Spleen (tissue), 11 donors: Measurements from ENCODE around the gene MYH14. TPM values are rescaled to one million over a fixed set of nuclear protein-coding genes. Genes with fewer than 3 reads are reported as not detected.

Experiments used
- DNase-seq: peaks from one replicate; pipeline ENCODE4 v3.0.0-alpha.2; 2020
- H3K27ac ChIP-seq, 8 donors: fragments of 200-600 bp; sonication (generic) in 7 of 8; 1 replicate in 4 of 8; 2 replicates in 4 of 8; pipeline versions ENCODE4 v1.5.0 to v1.8.0; 2016 to 2021; ENCODE audit warnings: inconsistent platforms in 4 of 8, mild to moderate bottlenecking in 4 of 8, moderate library complexity in 1 of 8
- H3K27me3 ChIP-seq, 7 donors: fragments of 200-600 bp; sonication (generic) in 6 of 7; replicated peaks in 1 of 7; 1 replicate in 4 of 7; 2 replicates in 3 of 7; pipeline versions ENCODE4 v1.5.0 to v1.8.0; 2016 to 2021; ENCODE audit warnings: inconsistent platforms in 3 of 7, mild to moderate bottlenecking in 1 of 7
- H3K36me3 ChIP-seq, 6 donors: fragments of 200-600 bp; sonication (generic) in 5 of 6; 1 replicate in 4 of 6; 2 replicates in 2 of 6; pipeline versions ENCODE4 v1.5.0 to v1.8.0; 2016 to 2021; ENCODE audit warnings: inconsistent platforms in 2 of 6
- H3K4me1 ChIP-seq, 6 donors: fragments of 200-600 bp; sonication (generic) in 5 of 6; 1 replicate in 3 of 6; 2 replicates in 3 of 6; pipeline versions ENCODE4 v1.5.0 to v1.8.0; 2016 to 2021; ENCODE audit warnings: inconsistent platforms in 3 of 6
- H3K4me3 ChIP-seq, 8 donors: fragments of 200-600 bp; sonication (generic) in 7 of 8; 1 replicate in 4 of 8; 2 replicates in 4 of 8; pipeline versions ENCODE4 v1.5.0 to v1.8.0; 2016 to 2021; ENCODE audit warnings: inconsistent platforms in 4 of 8, mild to moderate bottlenecking in 4 of 8, moderate library complexity in 2 of 8
- H3K9me3 ChIP-seq, 8 donors: fragments of 200-600 bp; sonication (generic) in 7 of 8; 1 replicate in 4 of 8; 2 replicates in 4 of 8; pipeline versions ENCODE4 v1.5.0 to v1.8.0; 2016 to 2021; ENCODE audit warnings: inconsistent platforms in 4 of 8
- POLR2A ChIP-seq, 3 donors: fragments of 450-650 bp; IDR thresholded peaks; one replicate each; pipeline ENCODE4 v1.5.1; 2017; ENCODE audit warnings: antibody characterized with exemption in 3 of 3, mild to moderate bottlenecking in 1 of 3
- POLR2AphosphoS5 ChIP-seq, 3 donors: sonication (generic); formaldehyde crosslinking; IDR thresholded peaks; one replicate each; pipeline ENCODE4 v1.5.1; 2017; ENCODE audit warnings: antibody characterized with exemption in 3 of 3
- WGBS, 5 donors: extraction: QIAGEN DNeasy Blood & Tissue Kit in 3 of 5; methylation state at CpG; one replicate each; pipeline versions ENCODE4 v1.1.5 to v1.1.7; 2013 to 2018; 5-methylcytosine and 5-hydroxymethylcytosine counted together
- intact Hi-C: fragments of 100-400 bp; cut with DNase I; formaldehyde crosslinking; loops from one replicate; pipeline ENCODE4 v1.15.0; 2023; ENCODE audit warnings: low total_unique reads
- polyA plus RNA-seq, 3 donors: library from polyadenylated mRNA; stranded (reverse); fragments of 200-250 nt; gene quantifications; one replicate each; pipeline ENCODE4 v1.2.1, GENCODE V29; 2013
- total RNA-seq, 7 donors: library from RNA; depleted of rRNA in 3 of 7; stranded (reverse); fragments of >200 nt in 3 of 7; fragmentation: NEBNext Ultra II Directional in 4 of 7; extraction: Animal tissue kit (Norgen Biotek cat#: 25700) in 4 of 7; gene quantifications; one replicate each; pipeline versions ENCODE4 v1.1.0 to v1.2.1, GENCODE V29; 2016 to 2021
- TF ChIP-seq, protein P1 (sequence below), 11 experiments: fragments of 200-600 bp in 7 of 11; fragments of 450-650 bp in 4 of 11; sonication (generic) in 4 of 11; IDR thresholded peaks in 8 of 11; conservative IDR thresholded peaks in 3 of 11; 1 replicate in 7 of 11; 2 replicates in 4 of 11; pipeline versions ENCODE4 v1.4.0 to v1.8.0; 2016 to 2021; ENCODE audit warnings: antibody characterized with exemption in 11 of 11, inconsistent platforms in 4 of 11, mild to moderate bottlenecking in 1 of 11
- donor health status: healthy with polysubstance abuse.
- donor health status: DM: no; HTN: no; CAD: no; lungs with moderate emphysema.
- donor health status: DM: no; HTN: no; CAD: no.
- donor health status: Bipolar disorder and iron deficiency.
- donor health status: healthy.
- donor health status: DM: no; HTN: no; CAD: no.
- donor health status: DM: yes; HTN: yes; CAD: no.

The MYH14 gene
- total and polyA plus RNA-seq, 10 donors = 0.04 to 1.5 (median 0.28) TPM; not detected in 1

DNA sequence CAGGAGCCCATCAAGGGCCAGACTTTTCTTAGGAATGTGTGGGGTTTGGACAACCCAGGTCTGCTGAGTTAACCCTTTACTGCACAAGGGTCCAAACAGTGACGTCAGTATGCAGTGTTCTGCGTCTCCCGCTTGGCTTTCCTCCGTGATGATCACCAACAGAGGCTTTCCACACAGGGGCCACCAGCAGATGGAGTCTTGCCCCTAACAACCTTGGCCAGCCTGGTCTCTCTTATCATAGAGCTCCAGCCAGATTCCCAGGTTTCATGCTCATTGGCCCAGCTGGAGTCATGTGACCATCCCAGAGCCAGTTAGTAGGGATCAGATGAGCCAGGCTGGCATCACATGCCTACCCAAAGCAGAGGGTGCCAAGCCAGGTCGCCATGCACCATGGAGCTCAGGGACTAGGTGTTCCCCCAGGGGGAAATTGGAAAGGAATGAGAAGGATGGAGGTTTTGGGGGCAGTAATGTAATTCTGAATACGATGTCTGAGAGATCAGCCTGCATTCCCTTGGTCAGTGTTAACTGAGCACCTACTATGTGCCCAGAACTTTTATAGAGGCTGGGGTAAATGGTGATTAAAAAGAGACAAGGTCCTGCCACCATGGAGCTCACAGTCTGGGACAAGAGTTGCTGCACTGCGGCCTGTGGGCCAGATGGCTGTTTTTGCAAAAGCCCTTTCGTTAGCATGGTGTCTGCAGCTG, 61.2 kb downstream of the MYH14 start:
- no peaks in the 10 kb centered on the region for H3K36me3 ChIP-seq
- TF ChIP-seq POLR2AphosphoS5 (IDR thresholded peaks at IDR 0.05) (no peak), POLR2A (IDR thresholded peaks at IDR 0.05) (no peak)
- TF ChIP-seq, protein P1, sequence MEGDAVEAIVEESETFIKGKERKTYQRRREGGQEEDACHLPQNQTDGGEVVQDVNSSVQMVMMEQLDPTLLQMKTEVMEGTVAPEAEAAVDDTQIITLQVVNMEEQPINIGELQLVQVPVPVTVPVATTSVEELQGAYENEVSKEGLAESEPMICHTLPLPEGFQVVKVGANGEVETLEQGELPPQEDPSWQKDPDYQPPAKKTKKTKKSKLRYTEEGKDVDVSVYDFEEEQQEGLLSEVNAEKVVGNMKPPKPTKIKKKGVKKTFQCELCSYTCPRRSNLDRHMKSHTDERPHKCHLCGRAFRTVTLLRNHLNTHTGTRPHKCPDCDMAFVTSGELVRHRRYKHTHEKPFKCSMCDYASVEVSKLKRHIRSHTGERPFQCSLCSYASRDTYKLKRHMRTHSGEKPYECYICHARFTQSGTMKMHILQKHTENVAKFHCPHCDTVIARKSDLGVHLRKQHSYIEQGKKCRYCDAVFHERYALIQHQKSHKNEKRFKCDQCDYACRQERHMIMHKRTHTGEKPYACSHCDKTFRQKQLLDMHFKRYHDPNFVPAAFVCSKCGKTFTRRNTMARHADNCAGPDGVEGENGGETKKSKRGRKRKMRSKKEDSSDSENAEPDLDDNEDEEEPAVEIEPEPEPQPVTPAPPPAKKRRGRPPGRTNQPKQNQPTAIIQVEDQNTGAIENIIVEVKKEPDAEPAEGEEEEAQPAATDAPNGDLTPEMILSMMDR (IDR thresholded peaks at IDR 0.05 in 8 of 11, conservative IDR thresholded peaks at IDR 0.05 in 3 of 11) = no peak
- H3K4me3 ChIP-seq = no peak overlapping the region
- intact Hi-C loops = no loop called here
- WGBS, 5 donors = 69 to 78% (median 76%) methylated on average over 7 to 8 of the region's 8 CpGs
- no peaks in the 10 kb centered on the region for H3K4me1 ChIP-seq
- H3K27me3 ChIP-seq = peaks cover 0 to 42% (median 0%) of the 10 kb centered on the region in 7 donors
- no peak overlapping the region for H3K27ac ChIP-seq
- no peaks in the 10 kb centered on the region for H3K9me3 ChIP-seq
- DNase-seq = no peak

DNA sequence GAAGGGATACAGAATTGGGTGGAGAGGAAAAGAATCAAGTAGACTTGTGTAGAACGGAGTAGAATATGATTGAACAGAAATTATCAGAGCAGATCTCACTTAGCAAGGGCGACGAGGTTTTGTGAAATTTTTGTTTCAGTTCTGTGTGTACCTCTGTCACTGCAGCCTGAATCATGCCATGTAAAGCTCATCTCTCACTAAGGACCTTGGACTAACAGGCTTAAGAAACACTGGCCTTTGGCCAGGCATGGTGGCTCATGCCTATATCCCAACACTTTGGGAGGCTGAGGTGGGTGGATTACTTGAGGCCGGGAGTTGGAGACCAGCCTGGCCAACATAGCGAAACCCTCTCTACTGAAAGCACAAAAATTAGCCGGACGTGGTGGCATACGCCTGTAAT, 62.6 kb downstream of the MYH14 start:
- TF ChIP-seq, protein P1 (IDR thresholded peaks at IDR 0.05 in 8 of 11, conservative IDR thresholded peaks at IDR 0.05 in 3 of 11) = no peak
- TF ChIP-seq POLR2A (IDR thresholded peaks at IDR 0.05) = no peak
- no peak for TF ChIP-seq POLR2AphosphoS5 (IDR thresholded peaks at IDR 0.05)
- WGBS, 5 donors = 85 to 93% (median 88%) methylated on average over 8 of the region's 8 CpGs

DNA sequence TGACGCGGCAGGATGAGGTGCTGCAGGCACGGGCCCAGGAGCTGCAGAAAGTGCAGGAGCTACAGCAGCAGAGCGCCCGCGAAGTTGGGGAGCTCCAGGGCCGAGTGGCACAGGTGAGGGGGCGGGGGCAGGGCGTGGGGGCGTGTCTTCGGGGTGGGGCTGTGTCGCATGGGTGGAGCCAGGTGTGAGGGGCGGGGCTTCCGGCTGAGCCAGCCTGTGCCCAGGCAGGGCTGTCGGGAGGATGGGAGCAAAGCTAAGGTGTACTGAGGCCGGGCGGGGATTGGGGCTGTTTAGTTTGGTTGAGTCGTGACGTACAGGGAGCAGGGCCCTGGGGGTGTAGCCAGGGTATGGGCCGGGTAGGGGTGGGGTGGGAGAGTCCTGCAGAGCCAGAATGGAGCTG, 63.5 kb downstream of the MYH14 start:
- Histone ChIP-seq H3K36me3 (no peaks in the 10 kb centered on the region), H3K4me1 (no peaks in the 10 kb centered on the region), H3K9me3 (no peaks in the 10 kb centered on the region), H3K27ac (no peak overlapping the region), H3K27me3 (peaks cover 0 to 54% (median 0%) of the 10 kb centered on the region in 7 donors), H3K4me3 (no peak overlapping the region)
- intact Hi-C loops = no loop called here
- TF ChIP-seq, protein P1 (IDR thresholded peaks at IDR 0.05 in 8 of 11, conservative IDR thresholded peaks at IDR 0.05 in 3 of 11) = no peak
- no peak for TF ChIP-seq POLR2AphosphoS5 (IDR thresholded peaks at IDR 0.05)
- no peak for TF ChIP-seq POLR2A (IDR thresholded peaks at IDR 0.05)
- DNase-seq = no peak
- 17 to 27% (median 20%) methylated on average over 14 to 20 of the region's 20 CpGs for WGBS, 5 donors

More for the DNA sequence above, 62.6 kb downstream of the MYH14 start:
- no peak overlapping the region for H3K27ac ChIP-seq
- H3K27me3 ChIP-seq = peaks cover 0 to 51% (median 0%) of the 10 kb centered on the region in 7 donors
- no peak for DNase-seq
- intact Hi-C loops = no loop called here
- no peaks in the 10 kb centered on the region for H3K4me1 ChIP-seq
- no peak overlapping the region for H3K4me3 ChIP-seq
- H3K36me3 ChIP-seq = no peaks in the 10 kb centered on the region
- no peaks in the 10 kb centered on the region for H3K9me3 ChIP-seq

DNA sequence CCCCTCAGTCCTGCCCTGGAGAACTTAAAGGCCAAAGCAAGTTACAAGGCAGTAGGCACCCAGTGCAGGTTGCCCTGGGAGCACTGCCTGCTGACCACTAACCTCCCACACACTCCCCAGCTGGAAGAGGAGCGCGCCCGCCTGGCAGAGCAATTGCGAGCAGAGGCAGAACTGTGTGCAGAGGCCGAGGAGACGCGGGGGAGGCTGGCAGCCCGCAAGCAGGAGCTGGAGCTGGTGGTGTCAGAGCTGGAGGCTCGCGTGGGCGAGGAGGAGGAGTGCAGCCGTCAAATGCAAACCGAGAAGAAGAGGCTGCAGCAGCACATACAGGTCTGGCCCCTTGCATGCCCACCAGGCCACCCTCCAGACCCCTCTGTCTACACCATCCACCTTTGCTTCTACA, 64.6 kb downstream of the MYH14 start:
- H3K4me3 ChIP-seq = no peak overlapping the region
- no peak for DNase-seq
- TF ChIP-seq POLR2AphosphoS5 (IDR thresholded peaks at IDR 0.05) = no peak
- TF ChIP-seq, protein P1 (IDR thresholded peaks at IDR 0.05 in 8 of 11, conservative IDR thresholded peaks at IDR 0.05 in 3 of 11) = no peak
- no peak for TF ChIP-seq POLR2A (IDR thresholded peaks at IDR 0.05)
- H3K4me1 ChIP-seq = no peaks in the 10 kb centered on the region
- no peaks in the 10 kb centered on the region for H3K36me3 ChIP-seq
- no peaks in the 10 kb centered on the region for H3K9me3 ChIP-seq
- 67 to 79% (median 78%) methylated on average over 12 to 13 of the region's 13 CpGs for WGBS, 5 donors
- H3K27ac ChIP-seq = no peak overlapping the region
- intact Hi-C loops = no loop called here
- peaks cover 0 to 57% (median 0%) of the 10 kb centered on the region in 7 donors for H3K27me3 ChIP-seq
